CD4-positive, alpha-beta T cell (primary cell): ENCODE results near the gene NUP85. TPM values are rescaled to one million over a fixed set of nuclear protein-coding genes. Genes with fewer than 3 reads are reported as not detected.
A peak's percentile ranks its signal among the peaks of the same experiment; 100 is the strongest.

Source experiments
- ATAC-seq: fragments of 200-7000 bp; cut with Tn5 transposase; one replicate; pipeline ENCODE4 v1.10.0; 2022; ENCODE audit warnings: mild to moderate bottlenecking; ENCODE audit not compliant: poor library complexity
- CTCF ChIA-PET: fragments of 350-600 bp; sonication (Branson Sonifier 250); formaldehyde crosslinking; loops from one replicate; lab custom pipeline; 2021; ENCODE audit warnings: antibody characterized with exemption, inconsistent platforms; lab: Charles Lee
- POLR2A ChIA-PET: fragments of 350-600 bp; sonication (Branson Sonifier 250); formaldehyde crosslinking; loops from one replicate; lab custom pipeline; 2021; ENCODE audit warnings: antibody characterized with exemption, inconsistent platforms; lab: Charles Lee
- DNase-seq, 14 experiments: peaks; one replicate each; pipeline ENCODE4 v3.0.0-alpha.2; 2013 to 2020; ENCODE audit warnings: mixed read lengths in 2 of 14
- H3K27ac ChIP-seq, 2 donors: one replicate each; pipeline versions ENCODE4 v1.5.1 to v1.7.0; 2013; ENCODE audit warnings: low read length in 2 of 2, low read depth in 1 of 2, mild to moderate bottlenecking in 1 of 2
- H3K27me3 ChIP-seq, 2 experiments: 1 replicate in 1 of 2; 2 replicates in 1 of 2; pipeline versions ENCODE4 v1.6.1 to v1.7.0; 2013; ENCODE audit warnings: low read length in 2 of 2, control low read depth in 1 of 2, mild to moderate bottlenecking in 1 of 2, moderate library complexity in 1 of 2; ENCODE audit not compliant: insufficient read depth in 2 of 2, control insufficient read depth in 1 of 2
- H3K36me3 ChIP-seq: one replicate; pipeline ENCODE4 v1.6.1; 2013; ENCODE audit warnings: low read length, control low read depth; ENCODE audit not compliant: insufficient read depth
- H3K4me1 ChIP-seq: one replicate; pipeline ENCODE4 v1.6.1; 2013; ENCODE audit warnings: low read length, control low read depth; ENCODE audit not compliant: insufficient read depth
- H3K4me3 ChIP-seq: one replicate; pipeline ENCODE4 v1.5.1; 2013; ENCODE audit warnings: mild to moderate bottlenecking, low read length, moderate library complexity
- H3K9me3 ChIP-seq, 2 experiments: 1 replicate in 1 of 2; 2 replicates in 1 of 2; pipeline versions ENCODE4 v1.6.1 to v1.7.0; 2013; ENCODE audit warnings: low read length in 2 of 2, mild to moderate bottlenecking in 2 of 2, control low read depth in 1 of 2, moderate library complexity in 1 of 2; ENCODE audit not compliant: control insufficient read depth in 1 of 2, insufficient read depth in 1 of 2
- H3K27ac Mint-ChIP-seq: one replicate; pipeline ENCODE4 v1.8.0; 2020; ENCODE audit warnings: mixed read lengths
- H3K27me3 Mint-ChIP-seq: one replicate; pipeline ENCODE4 v1.8.0; 2021; ENCODE audit warnings: mixed read lengths
- H3K36me3 Mint-ChIP-seq: one replicate; pipeline ENCODE4 v1.8.0; 2021; ENCODE audit warnings: low read depth, mixed read lengths
- H3K4me1 Mint-ChIP-seq: one replicate; pipeline ENCODE4 v1.8.0; 2021; ENCODE audit warnings: low read depth, mixed read lengths
- H3K4me3 Mint-ChIP-seq: one replicate; pipeline ENCODE4 v1.8.0; 2020; ENCODE audit warnings: mild to moderate bottlenecking, mixed read lengths
- H3K9me3 Mint-ChIP-seq: one replicate; pipeline ENCODE4 v1.8.0; 2020; ENCODE audit warnings: mixed read lengths
- CTCF ChIP-seq: fragments of 200-600 bp; IDR thresholded peaks from one replicate; pipeline ENCODE4 v1.8.0; 2022; ENCODE audit warnings: antibody characterized with exemption, mild to moderate bottlenecking
- intact Hi-C, 2 experiments: fragments of 100-400 bp; cut with DNase I in 1 of 2; cut with micrococcal nuclease in 1 of 2; formaldehyde crosslinking; loops; one replicate each; pipeline versions ENCODE4 v1.15.1 to v1.9.0; 2023 to 2025; cut with DNase I, micrococcal nuclease
- total RNA-seq, 174 experiments: library from RNA in 2 of 174; stranded (reverse) in 2 of 174; gene quantifications; one replicate each; pipeline ENCODE4 v1.2.3 and lab custom pipeline; 2021 to 2026

The NUP85 gene
- total RNA-seq, 2 experiments from 2014 or later = 84.7 to 89.2 TPM

- peak; percentile 9 for ATAC-seq
- H3K36me3 Mint-ChIP-seq = peaks cover 95% of the 10 kb centered on the region
- Histone ChIP-seq H3K27me3 (no peaks in the 10 kb centered on the region), H3K4me1 (peaks cover 69% of the 10 kb centered on the region), H3K36me3 (peaks cover 92% of the 10 kb centered on the region), H3K4me3 (peak overlapping the region; percentile 2), H3K9me3 (no peaks in the 10 kb centered on the region), H3K27ac (peak overlapping the region; percentile 48 to 59)
- CTCF ChIA-PET = interaction anchor here (1.0 to 5.2 kb wide), 6 partner anchors 19 to 128 kb away, joined by 3 to 31 read pairs (median 4); partner anchors contain the start of genes GGA3, MIF4GD, MRPS7 and SLC25A19
- no peaks in the 10 kb centered on the region for H3K27me3 Mint-ChIP-seq
- intact Hi-C loops = loop anchor here in 1 of 2 experiments (2.0 kb wide), 1 partner anchor 171 kb away; no protein-coding TSS in a partner anchor
- H3K9me3 Mint-ChIP-seq = no peaks in the 10 kb centered on the region
- peaks cover 29% of the 10 kb centered on the region for H3K4me1 Mint-ChIP-seq
- POLR2A ChIA-PET = interaction anchor here (1.2 to 1.4 kb wide), 2 partner anchors 20 to 47 kb away, joined by 6 read pairs; partner anchors contain the start of genes GGA3, MRPS7 and SLC25A19
- DNase-seq = peak in 2 of 14 experiments; percentile 17 to 27
- no peak for TF ChIP-seq CTCF
- H3K4me3 Mint-ChIP-seq = peak overlapping the region; percentile 67
- H3K27ac Mint-ChIP-seq = peak overlapping the region; percentile 92
Observed at GRCh38 chr17:75241996-75242460, 36.5 kb downstream of the NUP85 start.

GRCh38 chr17:75242461-75243042 is 37.1 kb downstream of the NUP85 start:
- Mint-ChIP-seq H3K4me1 (peaks cover 29% of the 10 kb centered on the region), H3K27me3 (no peaks in the 10 kb centered on the region), H3K9me3 (no peaks in the 10 kb centered on the region), H3K27ac (peak overlapping the region; percentile 92), H3K36me3 (peaks cover 95% of the 10 kb centered on the region), H3K4me3 (peak overlapping the region; percentile 67)
- H3K4me1 ChIP-seq = peaks cover 69% of the 10 kb centered on the region
- H3K4me3 ChIP-seq = peak overlapping the region; percentile 2
- H3K27ac ChIP-seq = peak overlapping the region; percentile 48 to 59
- ATAC-seq = peak; percentile 65
- no peaks in the 10 kb centered on the region for H3K27me3 ChIP-seq
- CTCF ChIA-PET = interaction anchor here (0.6 to 5.2 kb wide), 7 partner anchors 19 to 129 kb away, joined by 3 to 31 read pairs (median 4); partner anchors contain the start of genes GGA3, MIF4GD, MRPS7 and SLC25A19
- H3K36me3 ChIP-seq = peaks cover 87% of the 10 kb centered on the region
- H3K9me3 ChIP-seq = no peaks in the 10 kb centered on the region
- DNase-seq = peak in 10 of 14 experiments; percentile 10 to 84 (median 38)
- no peak for TF ChIP-seq CTCF
- intact Hi-C loops = no loop called here
- POLR2A ChIA-PET = interaction anchor here (1.2 to 1.4 kb wide), 2 partner anchors 19 to 46 kb away, joined by 6 read pairs; partner anchors contain the start of genes GGA3, MRPS7 and SLC25A19

- Histone ChIP-seq H3K27me3 (no peaks in the 10 kb centered on the region), H3K4me1 (peaks cover 55% of the 10 kb centered on the region), H3K9me3 (no peaks in the 10 kb centered on the region), H3K4me3 (no peak overlapping the region), H3K36me3 (peaks cover 70% of the 10 kb centered on the region), H3K27ac (no peak overlapping the region)
- CTCF ChIA-PET = interaction anchor here (1.4 to 5.2 kb wide), 2 partner anchors 26 to 45 kb away, joined by 3 to 25 read pairs; partner anchors contain the start of genes MIF4GD and SLC25A19
- intact Hi-C loops = no loop called here
- Mint-ChIP-seq H3K4me1 (peaks cover 25% of the 10 kb centered on the region), H3K9me3 (no peaks in the 10 kb centered on the region), H3K27me3 (no peaks in the 10 kb centered on the region), H3K27ac (peak overlapping the region; percentile 19), H3K36me3 (peaks cover 85% of the 10 kb centered on the region), H3K4me3 (no peak overlapping the region)
- TF ChIP-seq CTCF = no peak
- peak in 3 of 14 experiments; percentile 23 to 51 (median 50) for DNase-seq
- POLR2A ChIA-PET = interaction anchor here (0.5 to 1.0 kb wide), 2 partner anchors 29 to 61 kb away, joined by 3 read pairs; partner anchors contain the start of gene SUMO2
- peak; percentile 21 for ATAC-seq
Observed at GRCh38 chr17:75244133-75244866, 38.8 kb downstream of the NUP85 start.
